ENCODE data around the gene POPDC2. TPM values are rescaled to one million over a fixed set of nuclear protein-coding genes. Genes with fewer than 3 reads are reported as not detected.

Gene POPDC2
- total and polyA plus RNA-seq, 8 donors, result 1.4 to 10.7 (median 8.7) TPM

GRCh38 chr3:119700920-119701734 lies 40.7 kb upstream of the POPDC2 start:
- TF ChIP-seq EP300 (IDR thresholded peaks at IDR 0.05) (no peak), POLR2A (IDR thresholded peaks at IDR 0.05) (no peak), CTCF (IDR thresholded peaks at IDR 0.05) (no peak), POLR2AphosphoS5 (IDR thresholded peaks at IDR 0.05) (no peak)
- no peaks in the 10 kb centered on the region for H3K9me3 ChIP-seq
- no peak for DNase-seq
- intact Hi-C loops (cut with DNase I; ENCODE audit: low total_unique reads), result no loop called here
- H3K36me3 ChIP-seq, result no peaks in the 10 kb centered on the region
- H3K27ac ChIP-seq, result no peak overlapping the region
- no peak overlapping the region for H3K4me3 ChIP-seq
- 87 to 93% (median 89%) methylated on average over 9 to 22 of the region's 22 CpGs for WGBS, 5 donors
- H3K4me1 ChIP-seq, result peaks cover 7 to 37% (median 23%) of the 10 kb centered on the region in 4 donors
- H3K27me3 ChIP-seq, result no peaks in the 10 kb centered on the region

GRCh38 chr3:119700269-119700919 lies 40.0 kb upstream of the POPDC2 start:
- Histone ChIP-seq H3K4me1 (peaks cover 7 to 37% (median 23%) of the 10 kb centered on the region in 4 donors), H3K36me3 (no peaks in the 10 kb centered on the region), H3K27me3 (no peaks in the 10 kb centered on the region), H3K4me3 (no peak overlapping the region), H3K27ac (no peak overlapping the region), H3K9me3 (no peaks in the 10 kb centered on the region)
- TF ChIP-seq POLR2AphosphoS5 (IDR thresholded peaks at IDR 0.05) (peak in 2 of 3 donors; percentile 21 to 60), CTCF (IDR thresholded peaks at IDR 0.05) (no peak), POLR2A (IDR thresholded peaks at IDR 0.05) (no peak), EP300 (IDR thresholded peaks at IDR 0.05) (no peak)
- 69 to 88% (median 80%) methylated on average over 4 of the region's 4 CpGs for WGBS, 5 donors
- DNase-seq, result peak in 1 of 2 donors; percentile 51
- intact Hi-C loops (cut with DNase I; ENCODE audit: low total_unique reads), result no loop called here

- 77 to 88% (median 81%) methylated on average over 5 of the region's 5 CpGs for WGBS, 5 donors
- intact Hi-C loops (cut with DNase I; ENCODE audit: low total_unique reads), result no loop called here
Measured at GRCh38 chr3:119697394-119697793, 37.0 kb upstream of the POPDC2 start.

More at GRCh38 chr3:119697394-119697793, 37.0 kb upstream of the POPDC2 start:
- Histone ChIP-seq H3K9me3 (no peaks in the 10 kb centered on the region), H3K36me3 (no peaks in the 10 kb centered on the region), H3K27ac (no peak overlapping the region), H3K4me3 (no peak overlapping the region), H3K27me3 (no peaks in the 10 kb centered on the region), H3K4me1 (peaks cover 0 to 17% (median 3%) of the 10 kb centered on the region in 4 donors)
- no peak for TF ChIP-seq POLR2A (IDR thresholded peaks at IDR 0.05)
- no peak for TF ChIP-seq CTCF (IDR thresholded peaks at IDR 0.05)
- TF ChIP-seq POLR2AphosphoS5 (IDR thresholded peaks at IDR 0.05), result no peak
- TF ChIP-seq EP300 (IDR thresholded peaks at IDR 0.05), result no peak
- no peak for DNase-seq

Data from stomach (tissue), 9 donors.